Cardiac fibroblast (primary cell): Measurements from ENCODE around the gene BCR.

Experiments used
- DNase-seq, 2 donors: peaks; one replicate each; pipeline versions ENCODE4 v3.0.0 to v3.0.0-alpha.2; 2010; ENCODE audit warnings: low read depth in 2 of 2
- H3K4me3 ChIP-seq, 2 donors: replicated peaks in 1 of 2; 1 replicate in 1 of 2; 2 replicates in 1 of 2; pipeline ENCODE4 v1.5.1; 2011; ENCODE audit warnings: low read depth in 2 of 2, low read length in 2 of 2, mild to moderate bottlenecking in 2 of 2, moderate library complexity in 1 of 2
- CTCF ChIP-seq: IDR thresholded peaks from one replicate; pipeline ENCODE4 v1.5.1; 2011; ENCODE audit warnings: low read depth, mild to moderate bottlenecking, low read length, inconsistent platforms

BCR gene

DNA sequence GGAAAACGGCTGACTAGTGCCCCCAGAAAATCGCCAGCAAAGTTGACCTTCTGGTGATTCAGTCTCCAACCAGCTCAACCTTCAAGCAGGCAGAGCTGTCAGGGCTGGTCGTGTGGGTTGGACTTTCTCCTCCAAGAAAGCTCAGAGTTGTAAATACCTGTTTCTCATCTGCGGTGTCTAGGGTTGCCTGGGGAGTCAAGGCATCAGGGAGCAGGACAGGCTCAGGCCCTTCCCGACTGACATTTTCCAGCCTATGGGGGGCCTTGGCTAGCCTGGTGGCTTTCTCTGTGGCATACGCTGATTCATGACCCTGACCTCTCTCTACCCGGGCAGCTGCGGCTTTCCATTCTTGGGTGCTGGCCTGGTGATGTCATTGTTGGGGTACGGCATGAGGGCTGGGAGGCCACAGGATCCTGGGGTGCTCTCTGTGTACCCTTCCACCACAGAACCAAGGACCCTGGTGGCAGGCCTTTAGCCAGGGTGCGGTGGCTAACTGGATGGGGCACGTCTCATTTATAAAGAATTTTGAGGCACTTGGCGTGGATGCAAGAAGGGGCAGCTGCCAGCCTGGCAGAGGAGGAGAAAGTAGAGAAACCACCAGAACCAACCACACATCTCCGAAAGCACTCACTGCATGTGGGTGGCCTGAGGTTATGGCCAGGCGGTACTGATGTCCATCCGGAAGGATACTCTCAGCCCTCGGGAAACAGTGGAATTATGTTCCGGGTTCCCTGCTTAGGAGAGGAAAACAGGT, 64.9 kb downstream of the BCR start:
- TF ChIP-seq CTCF: no peak
- peak in 1 of 2 donors; percentile 22 for DNase-seq

DNA sequence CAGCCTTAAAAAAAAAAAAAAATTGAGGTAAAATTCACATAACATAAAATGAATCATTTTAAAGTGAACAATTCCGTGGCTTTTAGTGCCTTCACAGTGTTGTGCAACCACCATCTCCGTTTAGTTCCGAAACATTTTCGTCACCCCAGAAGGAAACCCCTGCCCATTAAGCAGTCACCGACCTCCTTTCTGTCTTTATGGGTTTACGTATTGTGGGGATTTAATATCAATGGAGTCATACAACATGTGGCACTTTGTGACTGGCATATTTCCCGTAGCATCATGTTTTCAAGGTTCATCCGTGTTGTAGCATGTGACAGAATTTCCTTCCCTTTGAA, 65.5 kb downstream of the BCR start:
- H3K4me3 ChIP-seq: no peak overlapping the region
- DNase-seq: peak in 1 of 2 donors; percentile 29
- TF ChIP-seq CTCF: no peak

More for the DNA sequence above, 64.9 kb downstream of the BCR start:
- H3K4me3 ChIP-seq: no peak overlapping the region

DNA sequence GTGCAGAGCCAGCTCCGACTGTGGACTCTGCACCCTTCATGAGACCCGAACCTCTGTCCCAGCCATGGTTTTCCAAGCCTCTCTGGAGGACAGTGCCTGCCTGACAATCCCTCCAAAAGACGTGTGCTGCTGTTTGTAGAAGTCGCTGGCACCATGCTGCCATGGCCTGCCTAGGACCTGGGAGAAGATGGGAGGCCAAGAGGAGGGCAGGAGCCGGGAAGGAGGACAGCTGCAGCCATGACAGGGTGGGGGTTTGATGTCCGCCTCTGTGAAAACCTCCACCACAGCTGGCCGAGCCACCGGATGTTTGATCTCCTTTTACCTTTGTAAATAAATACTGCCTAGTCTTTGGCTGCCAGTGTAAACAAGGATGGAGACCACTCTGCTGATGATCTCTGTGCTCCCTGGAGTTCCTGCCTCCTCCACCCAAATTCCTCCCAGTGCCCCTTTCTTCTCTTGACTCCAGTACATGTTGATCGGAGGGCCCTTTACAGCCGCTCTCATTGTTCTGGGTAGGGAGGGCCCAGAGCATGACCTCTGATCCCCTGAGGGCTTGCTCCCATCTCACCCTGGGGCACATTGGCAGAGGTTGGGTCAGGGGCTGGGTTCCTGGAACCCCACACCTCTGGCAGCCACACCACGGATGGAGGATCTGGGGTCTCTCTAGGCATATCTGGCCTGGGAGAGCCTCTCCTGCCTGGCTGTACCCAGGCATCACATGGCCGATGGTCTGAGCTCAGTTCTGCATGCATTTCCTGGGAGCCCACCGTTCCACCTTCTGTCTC, 66.9 kb downstream of the BCR start:
- H3K4me3 ChIP-seq: no peak overlapping the region
- DNase-seq: no peak
- TF ChIP-seq CTCF: no peak

DNA sequence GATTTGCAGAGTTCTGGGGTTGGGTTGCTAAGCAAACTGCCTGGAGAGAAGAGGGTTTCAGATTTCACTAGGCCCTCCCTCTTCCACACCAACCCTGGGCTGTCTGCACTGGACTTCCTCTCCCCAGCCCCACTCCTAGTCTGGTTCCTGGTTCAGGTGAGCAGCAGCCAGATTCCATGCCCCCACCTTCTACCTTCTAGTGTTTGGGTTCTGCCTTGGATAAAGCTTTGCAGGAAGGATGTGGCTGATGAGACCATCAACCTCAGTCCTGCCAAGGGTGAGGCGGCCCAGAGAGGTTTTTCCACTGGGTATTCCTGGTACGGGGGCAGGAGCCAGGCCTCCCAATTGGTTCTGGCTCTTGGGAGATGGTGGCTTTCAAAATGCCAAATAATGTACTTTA, 68.3 kb downstream of the BCR start:
- DNase-seq: peak; percentile 22 to 42
- H3K4me3 ChIP-seq: no peak overlapping the region
- no peak for TF ChIP-seq CTCF

- H3K4me3 ChIP-seq: no peak overlapping the region
- DNase-seq: no peak
- TF ChIP-seq CTCF: no peak
These were observed 69.9 kb downstream of the BCR start for GRCh38 chr22:23250056-23250784.

DNA sequence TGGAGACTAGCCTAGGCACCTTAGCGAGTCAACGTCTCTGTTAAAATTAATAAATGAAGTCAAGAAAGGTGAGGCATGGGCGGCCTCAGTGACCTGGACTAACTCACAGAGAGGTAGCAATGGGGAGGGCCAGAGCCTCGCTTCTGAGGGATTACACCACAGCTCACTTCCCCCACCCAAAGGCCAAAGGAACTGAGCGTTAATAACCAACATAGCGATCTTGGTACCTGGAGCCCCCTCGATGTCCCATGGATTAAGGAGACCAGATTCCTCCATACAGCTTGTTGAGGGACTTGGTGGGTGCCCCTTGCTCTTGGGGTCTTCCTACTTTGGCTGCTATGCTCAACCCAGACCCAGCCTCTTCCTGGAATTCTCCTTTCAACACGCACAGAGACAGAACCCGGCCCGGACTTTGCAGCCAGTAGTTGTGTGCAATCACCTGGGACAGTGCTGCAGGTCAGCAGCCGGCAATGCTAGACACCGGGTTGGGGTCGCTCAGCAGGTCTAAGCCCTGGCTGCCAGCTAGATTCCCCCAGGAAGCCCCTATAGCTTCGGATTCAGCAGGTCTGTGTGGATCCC, 70.6 kb downstream of the BCR start:
- no peak for TF ChIP-seq CTCF
- DNase-seq: no peak

More for the DNA sequence above, 70.6 kb downstream of the BCR start:
- H3K4me3 ChIP-seq: no peak overlapping the region
